Midbrain (tissue), 1 donor: ENCODE results near the gene GRIP2.

Experiments used
- DNase-seq: peaks from one replicate; lab custom pipeline; 2025; lab: John Stamatoyannopoulos, UW

Gene GRIP2

GRCh38 chr3:14539384-14539741 lies 779 bp downstream of the GRIP2 start:
- no peak for DNase-seq

DNA sequence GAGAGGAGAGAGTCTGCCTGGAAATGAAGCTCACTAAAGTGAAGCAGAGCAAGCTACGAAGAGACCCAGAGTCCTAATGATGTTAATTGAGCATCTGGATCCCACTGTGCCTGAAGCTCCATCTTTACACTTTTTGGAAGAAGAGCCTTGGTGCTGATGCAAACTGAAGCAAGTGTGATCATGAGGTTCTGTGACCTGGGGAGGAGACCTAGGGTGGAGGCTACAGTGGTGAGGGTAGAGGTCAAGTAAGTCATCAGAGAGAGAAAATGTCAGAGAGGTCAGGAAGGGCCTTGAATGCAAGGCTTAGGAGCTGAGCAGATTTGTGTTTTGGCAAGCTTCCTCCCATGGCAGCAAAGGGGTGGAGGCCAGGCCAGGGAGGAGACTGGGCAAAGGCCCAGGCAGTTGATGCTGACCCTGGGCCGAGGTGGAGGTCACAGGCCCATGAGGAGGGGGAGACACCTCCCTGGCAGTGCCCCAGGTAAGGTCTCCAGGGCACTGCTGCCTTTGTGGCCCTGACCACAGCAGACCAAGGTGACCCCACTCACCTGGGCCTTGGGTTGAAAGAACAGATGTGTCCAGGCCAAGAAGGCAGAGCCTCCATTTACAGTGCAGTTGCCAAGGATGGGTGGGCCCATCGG lies 1.6 kb downstream of the GRIP2 start:
- DNase-seq: no peak

DNA sequence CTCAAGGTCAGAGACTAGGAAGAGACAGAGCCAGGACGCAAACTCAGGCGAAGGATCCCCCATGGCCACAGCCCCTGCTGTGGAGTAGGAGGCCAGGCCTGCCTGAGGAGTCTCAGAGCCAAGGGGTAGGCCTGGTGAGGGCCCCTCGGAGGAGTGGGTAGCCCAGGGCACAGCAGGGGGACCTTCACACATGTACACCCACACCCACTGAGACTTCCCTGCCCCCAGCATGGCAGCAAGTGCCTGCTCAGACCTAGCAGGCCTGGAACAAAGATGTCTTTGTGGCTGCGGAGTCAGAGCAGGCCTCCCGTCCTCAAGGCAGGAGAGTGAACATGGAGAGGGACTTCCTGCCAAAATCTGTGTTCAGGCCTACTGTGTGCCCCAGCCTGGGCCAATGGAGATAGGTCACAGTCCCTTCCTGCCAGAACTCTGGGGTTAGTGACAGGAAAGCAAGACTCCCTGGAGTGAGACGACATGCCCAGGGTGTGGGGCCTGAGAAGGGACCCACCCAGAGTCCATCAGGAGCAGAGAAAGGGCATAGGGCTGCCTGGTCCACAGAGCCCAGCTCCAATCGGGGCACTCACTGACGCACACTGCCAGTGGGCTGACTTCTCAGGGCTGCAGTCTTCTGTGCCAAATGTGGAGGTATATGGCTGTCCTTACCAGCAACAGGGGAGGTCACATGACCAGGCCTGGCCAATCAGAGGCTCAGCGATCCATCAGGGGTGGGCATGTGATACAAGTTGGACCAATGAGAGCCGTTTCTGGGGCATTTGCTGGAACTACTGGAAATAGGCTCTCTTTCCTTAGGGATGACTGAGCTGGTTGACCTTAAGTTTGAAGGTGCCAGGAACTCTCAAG lies 2.3 kb downstream of the GRIP2 start:
- DNase-seq: no peak

- DNase-seq: no peak
Observed at GRCh38 chr3:14536837-14537589, 3.1 kb downstream of the GRIP2 start.

- no peak for DNase-seq
Observed at GRCh38 chr3:14536055-14536815, 3.9 kb downstream of the GRIP2 start.

DNA sequence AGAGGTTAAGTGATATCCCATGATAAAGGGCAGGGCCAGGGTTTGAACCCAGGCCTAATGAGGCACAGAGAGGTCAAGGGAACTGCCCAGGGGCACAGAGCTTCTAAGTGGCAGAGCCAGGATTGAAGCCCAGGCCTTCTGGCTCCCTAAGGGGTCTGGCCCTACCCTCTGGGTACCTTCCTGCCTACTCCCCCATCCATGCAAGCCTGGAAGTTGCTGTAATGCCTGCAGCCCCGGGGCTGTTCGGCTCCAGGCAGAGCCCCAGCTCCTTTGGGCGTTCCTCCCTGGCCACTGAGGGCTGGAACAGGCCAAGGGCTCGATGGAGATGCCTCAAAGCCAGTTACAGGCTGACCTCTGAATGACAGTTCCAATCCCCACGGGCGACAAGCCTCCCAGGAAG lies 4.5 kb downstream of the GRIP2 start:
- no peak for DNase-seq

DNA sequence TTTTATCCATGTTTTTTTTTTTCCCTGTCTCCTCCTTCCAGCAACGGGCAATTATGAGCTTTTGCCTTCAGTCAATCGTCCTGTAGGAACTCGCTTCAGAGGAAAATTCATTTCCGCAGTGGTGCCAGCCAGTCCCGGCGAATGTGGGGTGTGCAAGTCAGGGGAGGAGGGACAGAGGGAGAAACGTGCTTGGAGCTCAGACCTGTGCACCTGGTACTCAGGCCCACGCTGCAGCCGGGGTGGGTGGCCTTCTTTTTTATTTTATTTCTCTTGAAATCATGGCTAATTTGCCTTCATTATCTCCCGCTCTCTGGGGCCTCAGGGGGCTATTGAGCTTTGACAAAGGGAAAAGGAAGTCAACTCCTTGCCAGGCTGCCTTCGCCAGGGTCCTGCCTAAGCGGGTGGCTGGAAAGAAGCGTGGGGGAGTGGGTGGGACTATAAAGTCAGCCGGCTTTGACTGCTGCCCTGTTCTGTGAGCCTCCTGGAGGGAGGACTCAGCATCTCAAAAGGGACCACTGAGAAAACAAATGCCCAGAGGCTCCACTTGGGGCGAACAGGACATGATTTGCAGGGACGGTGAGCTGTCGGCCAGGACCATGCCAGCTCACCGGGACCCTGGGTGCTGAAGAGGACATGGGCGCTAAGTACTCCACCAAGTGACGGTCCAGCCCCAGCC lies 5.5 kb downstream of the GRIP2 start:
- DNase-seq: no peak

- DNase-seq: no peak
Observed at GRCh38 chr3:14533457-14533958, 6.6 kb downstream of the GRIP2 start.

- no peak for DNase-seq
Observed at GRCh38 chr3:14532691-14533456, 7.3 kb downstream of the GRIP2 start.

- no peak for DNase-seq
Observed at GRCh38 chr3:14531856-14532395, 8.2 kb downstream of the GRIP2 start.

DNA sequence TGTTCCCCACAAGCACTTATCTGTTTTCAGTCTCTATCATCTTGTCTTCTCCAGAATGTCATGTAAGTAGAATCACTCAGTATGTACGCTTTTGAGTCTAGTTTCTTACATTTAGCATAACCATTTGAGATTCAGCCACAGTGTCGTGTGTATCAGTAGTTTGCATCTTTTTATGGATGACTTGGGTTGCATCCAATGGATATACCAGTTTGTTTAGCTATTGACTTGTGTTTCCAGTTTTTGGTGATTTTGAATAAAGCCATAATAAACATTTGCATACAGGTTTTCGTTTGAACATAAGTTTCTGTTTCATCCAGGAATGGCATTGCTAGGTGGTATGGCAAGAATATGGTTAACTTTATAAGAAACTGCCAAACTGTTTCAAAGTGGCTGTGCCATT lies 12.1 kb downstream of the GRIP2 start:
- DNase-seq: no peak

- DNase-seq: no peak
Observed at GRCh38 chr3:14525685-14526631, 14.2 kb downstream of the GRIP2 start.

GRCh38 chr3:14524920-14525660 lies 15.1 kb downstream of the GRIP2 start:
- DNase-seq: no peak

DNA sequence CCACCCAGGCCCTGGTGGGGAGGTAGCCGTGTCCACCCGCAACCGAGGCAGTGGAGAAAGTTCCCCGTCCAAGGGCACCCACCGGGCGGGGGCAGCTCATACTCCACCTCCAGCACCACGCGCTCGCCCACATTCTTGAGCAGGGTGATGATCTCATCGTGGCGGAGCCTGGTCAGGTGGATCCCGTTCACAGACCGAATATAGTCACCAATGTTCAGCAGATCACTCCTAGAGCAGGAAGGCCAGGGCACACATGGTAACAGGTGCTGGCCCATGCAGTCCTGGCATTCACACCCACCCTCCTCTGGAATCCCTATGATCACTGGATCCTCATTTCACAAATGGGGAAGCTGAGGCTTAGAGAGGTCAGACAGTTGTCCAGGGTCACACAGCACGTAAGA lies 15.8 kb downstream of the GRIP2 start:
- DNase-seq: no peak

DNA sequence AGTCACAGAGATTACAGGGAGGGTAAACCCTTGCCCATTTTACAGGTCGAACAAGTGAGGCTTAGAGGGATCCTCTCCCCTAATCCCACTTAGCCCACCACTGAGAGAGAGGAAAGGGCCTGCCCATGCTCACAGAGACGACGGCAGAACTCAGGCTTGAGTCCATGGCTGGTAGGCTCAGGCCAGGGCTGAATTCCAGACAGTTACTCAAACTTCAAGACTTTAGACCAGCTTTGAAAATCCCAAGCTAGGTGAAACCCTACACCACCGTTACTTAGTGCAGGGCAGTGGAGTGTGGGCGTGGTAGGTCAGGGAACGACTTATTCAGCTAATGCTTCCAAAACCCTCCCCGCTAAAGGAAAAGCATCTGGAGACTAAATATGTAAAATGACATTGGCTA lies 16.4 kb downstream of the GRIP2 start:
- DNase-seq: no peak

DNA sequence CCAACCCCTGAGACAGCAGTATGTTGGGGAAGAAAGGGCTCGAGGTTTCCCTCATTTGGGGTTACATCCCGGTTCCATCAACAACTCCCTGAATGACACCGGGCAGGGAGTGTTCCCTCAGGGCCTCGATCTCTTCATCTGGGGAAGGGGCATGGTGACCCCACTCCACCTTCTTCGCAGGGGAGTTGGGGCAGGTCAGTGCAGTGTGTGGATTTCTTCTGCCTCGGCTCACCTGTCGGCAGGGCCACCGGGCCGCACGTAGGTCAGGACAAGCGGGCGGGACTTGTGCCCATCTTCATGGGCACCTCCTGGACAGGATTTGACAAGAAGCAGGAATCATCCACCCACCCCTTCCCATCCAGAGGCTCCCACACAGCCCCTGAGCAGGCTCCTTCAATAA lies 17.4 kb downstream of the GRIP2 start:
- no peak for DNase-seq

GRCh38 chr3:14522129-14522691 lies 17.9 kb downstream of the GRIP2 start:
- no peak for DNase-seq

DNA sequence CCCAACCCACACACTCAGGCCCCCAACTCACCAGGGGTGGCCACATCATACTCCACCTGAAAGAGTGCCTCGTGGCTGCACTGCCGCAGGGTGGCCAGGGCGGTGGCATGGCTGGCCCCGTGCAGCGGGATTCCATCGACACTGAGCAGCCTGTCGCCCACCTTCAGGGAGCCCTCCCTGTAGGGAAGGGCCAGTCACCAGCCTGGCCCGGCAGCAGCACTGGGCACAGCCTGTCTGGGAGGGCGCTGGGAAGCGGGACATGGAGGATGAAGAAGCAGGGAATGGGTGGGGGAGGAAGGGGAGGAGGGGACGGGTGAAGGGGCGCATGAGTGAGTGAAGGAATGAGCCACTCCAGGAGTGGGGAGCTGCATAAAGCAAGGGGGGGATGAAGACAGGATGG lies 18.5 kb downstream of the GRIP2 start:
- no peak for DNase-seq
